HL-60 (cell line): ENCODE data around the gene IKZF3.

Source experiments
- DNase-seq, 2 experiments: peaks; one replicate each; pipeline ENCODE4 v3.0.0-alpha.2; 2010 to 2020; ENCODE audit warnings: low read depth in 1 of 2, low spot score in 1 of 2
- H3K27ac ChIP-seq: fragments of 250-450 bp; sonication (Bioruptor Pico); replicated peaks from 2 replicates; pipeline ENCODE4 v1.5.1; 2020; ENCODE audit warnings: mild to moderate bottlenecking, moderate library complexity
- H3K27me3 ChIP-seq: fragments of 250-450 bp; sonication (Bioruptor Pico); 2 replicates; pipeline ENCODE4 v1.5.1; 2021; ENCODE audit warnings: mild to moderate bottlenecking, moderate library complexity; ENCODE audit not compliant: insufficient read depth, poor library complexity, severe bottlenecking
- H3K4me3 ChIP-seq: replicated peaks from 2 replicates; pipeline ENCODE4 v1.5.1; 2011; ENCODE audit warnings: mild to moderate bottlenecking, control low read depth, low read length; ENCODE audit not compliant: insufficient read depth
- CTCF ChIP-seq: IDR thresholded peaks from one replicate; pipeline ENCODE4 v1.5.1; 2011; ENCODE audit warnings: low read length, control low read depth, inconsistent platforms; ENCODE audit not compliant: insufficient read depth
- GABPA ChIP-seq: IDR thresholded peaks from 2 replicates; pipeline ENCODE4 v1.6.1; 2012; ENCODE audit warnings: low read depth
- POLR2AphosphoS5 ChIP-seq: IDR thresholded peaks from 2 replicates; pipeline ENCODE4 v1.6.1; 2012; ENCODE audit warnings: low read depth
- REST ChIP-seq: IDR thresholded peaks from 2 replicates; pipeline ENCODE4 v1.6.1; 2012; ENCODE audit warnings: low read depth; ENCODE audit not compliant: insufficient replicate concordance
- SPI1 ChIP-seq: IDR thresholded peaks from 2 replicates; pipeline ENCODE4 v1.6.1; 2012; ENCODE audit warnings: low read depth, mild to moderate bottlenecking, borderline replicate concordance

Gene IKZF3

GRCh38 chr17:39820541-39820940 lies 43.6 kb downstream of the IKZF3 start:
- no peaks in the 10 kb centered on the region for H3K27me3 ChIP-seq
- TF ChIP-seq GABPA (no peak), POLR2AphosphoS5 (no peak), CTCF (no peak), REST (no peak), SPI1 (no peak)
- no peak for DNase-seq
- H3K27ac ChIP-seq: no peak overlapping the region
- H3K4me3 ChIP-seq: no peak overlapping the region

GRCh38 chr17:39818358-39819000 lies 45.6 kb downstream of the IKZF3 start:
- no peak for DNase-seq
- H3K27me3 ChIP-seq: no peaks in the 10 kb centered on the region
- no peak overlapping the region for H3K27ac ChIP-seq
- TF ChIP-seq REST: no peak
- no peak overlapping the region for H3K4me3 ChIP-seq

GRCh38 chr17:39816272-39816671 lies 47.8 kb downstream of the IKZF3 start:
- Histone ChIP-seq H3K4me3 (no peak overlapping the region), H3K27me3 (no peaks in the 10 kb centered on the region), H3K27ac (no peak overlapping the region)
- TF ChIP-seq REST (no peak), SPI1 (no peak), POLR2AphosphoS5 (no peak), GABPA (no peak), CTCF (no peak)
- no peak for DNase-seq
